H4 (cell line): ENCODE data around the gene CUX1. TPM values are rescaled to one million over a fixed set of nuclear protein-coding genes. Genes with fewer than 3 reads are reported as not detected.

Experiments used
- DNase-seq: peaks from one replicate; pipeline ENCODE4 v3.0.0-alpha.2; 2015; ENCODE audit warnings: low spot score
- total RNA-seq: library from RNA; depleted of rRNA; stranded (reverse); fragments of >200 nt; shearing (Covaris generic); gene quantifications from 2 replicates; pipeline ENCODE4 v1.2.3, GENCODE V29; 2014

The CUX1 gene
- total RNA-seq, 1 experiment from 2014 or later = 20.1 TPM

DNA sequence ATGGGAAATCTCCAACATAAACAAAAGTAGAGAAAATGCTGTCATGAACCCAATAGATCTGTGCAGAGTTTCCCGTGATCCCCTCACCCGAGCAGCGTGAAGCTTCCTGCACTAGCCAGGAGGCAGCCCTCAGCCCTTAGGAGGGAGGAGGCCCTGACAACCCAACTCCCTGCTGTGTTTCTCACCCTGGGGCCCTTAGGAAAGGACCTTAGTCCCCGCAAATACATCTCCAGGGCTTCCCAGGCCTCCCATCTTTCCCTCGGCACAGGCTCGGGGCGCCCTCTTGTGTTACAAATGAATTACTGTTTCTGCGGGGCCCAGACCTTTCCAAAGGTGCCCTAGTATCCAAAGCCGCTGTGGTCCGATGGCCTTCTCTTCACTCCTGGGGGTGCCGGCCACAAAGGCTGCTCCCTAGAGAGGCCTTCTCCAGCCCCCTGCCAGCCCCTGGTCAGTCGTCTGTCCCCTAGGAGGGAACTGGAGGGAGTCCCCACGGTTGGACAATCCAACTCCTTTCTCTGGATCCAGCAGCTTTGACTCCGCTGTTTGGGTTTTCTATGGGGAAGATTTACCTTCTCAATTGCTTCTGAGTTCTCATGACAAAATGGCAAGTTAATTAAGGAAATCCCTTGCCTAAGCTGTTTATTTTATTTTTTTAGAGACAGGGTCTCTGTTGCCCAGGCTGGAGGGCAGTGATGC, 419.3 kb downstream of the CUX1 start:
- DNase-seq = peak; percentile 47

DNA sequence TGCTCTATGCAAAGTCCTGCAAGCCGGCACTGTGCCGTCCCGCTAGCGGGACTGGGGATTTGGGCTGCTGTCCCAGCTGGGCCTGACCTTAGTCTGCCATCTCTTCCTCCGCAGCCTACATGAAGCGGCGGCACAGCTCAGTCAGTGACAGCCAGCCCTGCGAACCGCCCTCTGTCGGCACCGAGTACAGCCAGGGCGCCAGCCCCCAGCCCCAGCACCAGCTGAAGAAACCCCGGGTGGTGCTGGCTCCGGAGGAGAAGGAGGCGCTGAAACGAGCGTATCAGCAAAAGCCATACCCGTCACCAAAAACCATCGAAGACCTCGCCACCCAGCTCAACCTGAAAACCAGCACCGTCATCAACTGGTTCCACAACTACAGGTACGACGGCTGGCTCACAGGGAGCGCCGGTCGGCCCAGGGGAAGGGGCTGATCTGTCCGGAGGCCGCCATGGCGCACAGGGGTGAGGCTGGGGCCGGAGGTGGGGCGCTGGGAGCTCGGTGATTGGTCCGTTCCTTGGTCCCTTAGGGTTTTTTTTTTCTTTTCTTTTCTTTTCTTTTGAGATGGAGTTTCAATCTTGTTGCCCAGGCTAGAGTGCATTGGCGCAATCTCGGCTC, 421.9 kb downstream of the CUX1 start:
- no peak for DNase-seq

DNA sequence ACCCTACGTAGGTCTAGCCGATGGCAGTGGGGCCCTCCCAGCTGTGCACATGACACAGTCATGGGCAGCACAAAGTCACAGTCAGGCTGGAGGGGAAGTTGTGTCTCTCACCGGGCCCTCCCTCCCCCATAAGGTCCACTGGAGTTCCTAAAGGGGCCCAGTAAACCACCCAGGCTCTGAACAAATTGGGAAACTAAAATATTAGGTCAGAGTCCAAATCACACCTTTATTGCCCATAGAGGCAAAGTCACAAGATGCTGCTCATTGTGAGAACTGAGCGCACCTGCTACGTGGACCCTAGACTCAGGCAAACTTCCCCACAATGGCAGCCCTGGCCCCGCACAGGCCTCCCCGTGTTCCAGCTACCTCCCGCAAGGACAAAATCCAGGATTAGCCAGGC, 424.0 kb downstream of the CUX1 start:
- DNase-seq = no peak

DNA sequence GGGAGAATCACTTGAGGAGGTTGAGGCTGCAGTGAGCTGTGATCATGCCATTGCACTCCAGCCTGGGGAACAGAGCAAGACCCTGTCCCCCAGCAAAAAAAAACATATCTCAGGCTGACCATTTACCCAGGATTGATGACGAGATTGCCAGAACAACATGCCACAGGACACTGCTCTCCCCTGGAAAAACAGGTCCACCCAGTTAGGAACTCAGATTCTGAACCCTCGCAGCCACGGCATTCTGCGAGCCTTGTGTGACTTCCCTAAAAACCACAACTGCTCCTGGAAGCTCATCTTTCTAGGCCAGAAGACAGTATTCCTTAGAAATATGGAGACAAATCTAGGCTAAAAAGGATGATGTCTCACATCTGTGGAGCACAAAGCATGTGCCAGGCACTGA, 427.2 kb downstream of the CUX1 start:
- no peak for DNase-seq

DNA sequence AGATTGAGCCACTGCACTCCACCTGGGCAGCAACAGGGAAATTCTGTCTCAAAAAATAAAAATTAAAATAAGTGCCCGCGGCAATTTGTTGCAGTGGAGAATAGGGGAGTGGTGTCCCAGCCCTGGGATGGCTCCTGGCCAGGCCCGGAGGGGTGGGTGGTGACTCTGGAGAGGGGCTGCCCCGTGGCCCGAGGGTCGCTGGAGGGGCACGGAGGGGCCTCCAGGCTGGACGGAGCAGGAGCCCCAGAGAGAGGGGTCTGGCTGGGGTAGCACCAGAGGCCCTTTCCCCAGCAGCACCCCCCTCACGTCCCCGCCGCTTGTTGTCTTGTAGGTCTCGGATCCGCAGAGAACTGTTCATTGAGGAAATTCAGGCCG, 430.6 kb downstream of the CUX1 start:
- no peak for DNase-seq

DNA sequence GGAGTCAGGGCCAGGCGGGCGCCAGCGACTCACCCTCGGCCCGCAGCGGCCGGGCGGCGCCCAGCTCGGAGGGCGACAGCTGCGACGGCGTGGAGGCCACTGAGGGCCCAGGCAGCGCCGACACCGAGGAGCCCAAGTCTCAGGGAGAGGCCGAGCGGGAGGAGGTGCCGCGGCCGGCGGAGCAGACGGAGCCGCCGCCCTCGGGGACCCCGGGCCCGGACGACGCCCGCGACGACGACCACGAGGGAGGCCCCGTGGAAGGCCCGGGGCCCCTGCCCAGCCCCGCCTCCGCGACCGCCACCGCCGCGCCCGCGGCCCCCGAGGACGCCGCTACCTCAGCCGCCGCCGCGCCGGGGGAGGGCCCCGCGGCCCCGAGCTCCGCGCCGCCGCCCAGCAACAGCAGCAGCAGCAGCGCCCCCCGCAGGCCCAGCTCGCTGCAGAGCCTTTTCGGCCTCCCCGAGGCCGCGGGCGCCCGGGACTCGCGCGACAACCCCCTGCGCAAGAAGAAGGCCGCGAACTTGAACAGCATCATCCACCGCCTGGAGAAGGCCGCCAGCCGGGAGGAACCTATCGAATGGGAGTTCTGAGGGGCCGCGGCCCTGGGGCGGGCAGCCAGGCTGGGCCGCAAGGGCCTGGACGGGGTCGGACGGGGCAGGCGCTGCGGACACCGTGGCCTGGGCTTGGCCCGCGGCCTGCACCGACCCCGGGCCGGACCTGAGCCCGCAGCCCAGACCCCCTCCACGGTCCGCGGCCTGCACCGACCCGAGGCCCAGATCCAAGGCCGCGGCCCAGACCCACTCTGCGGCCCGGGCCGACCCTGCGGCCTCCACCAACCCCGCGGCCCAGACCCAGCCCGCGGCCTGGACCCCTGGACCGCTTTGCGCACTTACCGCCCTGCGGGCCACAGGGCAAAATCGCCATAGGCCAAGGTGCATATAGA, 431.3 kb downstream of the CUX1 start:
- DNase-seq = no peak

DNA sequence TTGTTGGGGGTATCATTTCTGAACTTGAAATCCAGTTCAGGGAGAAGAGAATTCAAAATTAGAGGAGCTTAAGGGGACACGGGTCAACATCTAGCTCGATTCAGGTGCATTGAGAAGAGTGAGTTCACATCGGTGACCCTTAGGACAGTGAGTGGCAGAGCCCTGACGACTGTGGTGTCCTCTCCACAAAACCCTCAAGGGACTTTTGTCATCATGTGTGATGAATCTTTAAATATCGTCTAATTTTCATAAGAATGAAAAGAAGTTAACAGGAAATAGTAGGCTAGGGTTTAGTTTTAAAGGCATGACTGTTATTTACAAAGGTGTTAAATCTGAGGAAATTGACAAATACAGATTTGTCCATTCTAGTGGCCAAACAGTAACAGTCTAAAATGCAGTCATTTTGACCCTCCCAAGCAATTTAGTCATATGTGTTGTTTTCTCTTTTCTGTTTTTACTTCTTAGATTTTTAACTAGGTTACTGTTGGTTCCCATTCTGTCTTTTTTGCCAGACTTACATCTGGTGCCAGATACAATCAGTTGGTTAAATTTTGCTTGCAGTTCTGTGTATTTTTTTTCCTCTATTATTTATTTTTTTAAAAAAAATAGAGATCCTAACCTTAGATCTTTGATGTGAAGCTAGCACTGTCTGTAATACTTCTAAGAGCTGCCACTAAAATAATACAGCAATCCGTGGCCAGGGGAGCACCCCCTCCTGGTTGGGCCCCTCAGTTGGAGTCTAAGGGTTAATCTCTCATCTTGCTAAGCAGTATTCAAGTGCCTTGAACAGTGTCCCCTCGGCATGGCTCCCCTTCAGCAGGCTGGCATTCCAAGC, 434.3 kb downstream of the CUX1 start:
- DNase-seq = no peak

DNA sequence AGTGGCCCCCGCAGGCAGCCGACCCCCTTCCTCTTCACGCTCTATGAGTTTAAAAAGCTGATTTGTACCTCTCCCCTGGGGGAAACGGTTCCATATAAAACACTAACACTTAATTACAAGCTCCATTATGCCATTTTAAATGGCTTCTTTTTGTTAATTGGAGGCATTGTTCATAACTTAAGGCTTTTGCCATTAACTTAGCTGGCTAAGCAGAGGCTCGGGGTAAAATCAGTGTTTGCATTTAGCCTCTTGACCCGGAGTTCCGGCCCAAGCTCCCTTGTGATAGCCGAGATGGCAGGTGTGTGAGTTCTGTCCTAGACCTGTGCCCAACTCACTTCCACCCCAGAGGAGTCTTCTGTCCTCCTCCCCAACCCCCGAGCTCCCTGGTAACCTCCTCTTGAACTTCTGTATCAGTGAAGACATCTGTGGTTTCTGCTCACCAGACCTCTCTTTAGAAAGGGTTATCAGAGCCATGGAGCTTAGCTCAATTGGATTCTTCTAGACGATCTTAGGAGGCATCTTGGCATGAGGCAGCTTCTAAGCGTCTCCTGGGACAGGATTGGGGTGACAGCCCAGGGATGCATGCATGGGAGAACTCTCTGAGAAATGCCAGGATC, 435.0 kb downstream of the CUX1 start:
- no peak for DNase-seq

DNA sequence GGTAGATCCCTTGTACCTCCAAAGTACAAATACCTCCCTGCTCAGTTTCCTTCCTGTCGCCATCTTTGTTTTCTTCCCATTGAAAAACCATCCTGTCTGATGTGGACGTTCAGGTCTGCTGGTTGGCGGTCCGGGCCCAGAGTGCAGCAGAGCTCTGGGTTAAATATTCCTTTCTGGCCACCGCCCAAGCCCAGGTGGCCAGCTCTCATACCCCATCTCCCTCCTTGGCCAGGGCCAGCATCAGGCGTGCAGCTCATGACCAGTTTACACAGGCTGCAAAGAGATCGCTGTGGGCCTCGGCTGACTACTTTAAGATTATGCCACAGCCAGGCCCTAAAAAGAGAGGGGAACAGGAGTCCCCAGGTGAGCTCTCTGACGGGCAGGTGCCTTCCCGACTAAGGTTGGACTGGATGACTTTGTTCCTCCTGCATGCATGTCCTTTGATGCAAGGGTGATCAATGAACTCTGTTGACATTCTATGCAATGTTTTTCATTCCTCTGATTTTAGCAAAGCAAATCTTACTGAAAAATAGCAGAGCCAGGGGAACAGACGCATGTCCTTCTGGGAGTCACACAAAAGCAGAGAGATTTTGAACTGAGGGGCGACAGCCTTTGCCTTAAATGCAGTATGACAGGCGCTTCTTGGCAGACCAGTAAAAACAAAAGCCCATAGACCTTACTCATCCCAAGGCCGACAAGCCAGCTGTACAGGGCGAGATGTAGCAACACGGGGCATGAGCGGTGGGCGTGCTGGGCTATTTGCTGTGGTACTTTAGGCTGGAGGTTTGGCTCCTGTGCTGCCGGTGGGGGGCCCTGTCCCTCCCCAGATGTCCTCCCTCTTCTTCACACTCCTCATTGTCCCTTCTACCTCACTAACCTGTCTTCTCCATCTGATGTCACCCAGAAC, 435.9 kb downstream of the CUX1 start:
- DNase-seq = no peak

DNA sequence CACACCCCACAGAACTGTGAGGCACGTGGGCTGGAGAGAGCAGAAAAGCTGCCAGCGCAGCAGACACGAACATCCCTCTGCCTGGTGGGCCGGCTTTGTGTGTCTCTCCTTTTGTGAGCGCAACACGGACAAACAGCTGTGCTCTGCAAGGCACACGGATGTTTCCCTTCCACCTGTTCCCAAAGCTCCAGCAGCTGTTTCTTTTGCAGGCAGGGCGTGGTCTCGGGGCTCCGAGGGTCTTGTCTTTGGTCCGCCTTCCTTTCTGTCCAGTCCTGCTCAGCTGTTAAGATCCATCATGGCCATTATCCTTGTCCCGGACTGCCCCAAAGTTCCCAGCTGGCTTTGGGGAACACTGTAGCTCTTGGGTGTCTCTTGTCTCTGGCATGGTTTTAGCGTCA, 436.5 kb downstream of the CUX1 start:
- no peak for DNase-seq

DNA sequence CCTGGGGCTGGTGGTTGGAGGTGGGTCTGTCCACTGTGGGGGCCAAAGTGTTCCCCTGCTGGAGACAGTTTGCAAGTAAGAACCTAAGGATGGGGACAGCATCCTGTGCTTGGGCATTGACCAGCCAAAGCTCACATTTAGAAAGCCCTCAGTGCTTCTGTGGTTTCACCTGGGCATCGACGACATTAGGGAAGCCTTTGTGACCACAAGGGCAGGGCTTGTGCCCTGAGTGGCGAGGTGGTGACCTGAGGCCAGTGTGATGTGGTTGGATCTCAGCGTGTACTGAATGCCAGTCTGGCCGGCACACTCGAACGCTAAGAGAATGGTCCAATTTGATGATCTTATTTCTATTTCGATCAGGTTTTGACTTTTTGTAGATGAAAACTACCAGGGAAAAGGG, 437.1 kb downstream of the CUX1 start:
- no peak for DNase-seq

DNA sequence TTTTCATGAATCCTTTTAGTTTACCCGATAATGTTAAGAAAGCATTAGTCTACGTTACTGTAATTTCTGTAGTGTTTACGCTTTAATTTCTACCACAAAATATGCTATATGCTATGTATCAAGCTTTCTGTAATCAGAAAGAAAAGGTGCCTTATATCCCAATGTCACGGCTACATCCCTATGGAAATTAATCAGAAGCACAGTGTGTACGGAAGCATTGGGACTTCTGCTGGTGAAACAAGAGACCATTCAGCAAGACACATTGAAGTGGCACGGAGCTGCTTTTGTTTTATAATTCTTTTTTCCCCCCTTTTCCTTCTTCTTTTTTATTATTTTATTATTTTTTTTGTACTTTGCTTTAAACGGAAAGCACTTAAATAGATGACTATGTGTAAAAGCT, 438.1 kb downstream of the CUX1 start:
- DNase-seq = no peak

DNA sequence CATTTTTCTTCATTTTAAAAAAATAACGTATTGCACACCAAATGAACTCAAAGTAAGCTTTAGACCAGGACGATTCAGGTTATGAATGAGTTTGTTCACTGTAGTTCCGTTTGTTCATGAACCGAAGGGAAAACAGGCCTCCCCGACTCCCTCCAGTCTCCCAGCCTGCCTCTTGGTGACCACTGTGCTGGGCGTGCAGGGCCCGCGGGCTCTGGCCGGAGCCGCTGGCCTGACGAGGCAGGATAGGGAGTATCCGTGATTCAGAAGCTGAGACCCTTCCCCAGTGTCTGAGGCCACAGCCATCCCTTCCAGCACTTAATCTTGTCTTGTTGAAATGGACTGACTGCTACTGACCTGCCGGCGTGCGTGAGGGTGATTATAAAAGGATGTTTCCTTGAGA, 438.5 kb downstream of the CUX1 start:
- no peak for DNase-seq

DNA sequence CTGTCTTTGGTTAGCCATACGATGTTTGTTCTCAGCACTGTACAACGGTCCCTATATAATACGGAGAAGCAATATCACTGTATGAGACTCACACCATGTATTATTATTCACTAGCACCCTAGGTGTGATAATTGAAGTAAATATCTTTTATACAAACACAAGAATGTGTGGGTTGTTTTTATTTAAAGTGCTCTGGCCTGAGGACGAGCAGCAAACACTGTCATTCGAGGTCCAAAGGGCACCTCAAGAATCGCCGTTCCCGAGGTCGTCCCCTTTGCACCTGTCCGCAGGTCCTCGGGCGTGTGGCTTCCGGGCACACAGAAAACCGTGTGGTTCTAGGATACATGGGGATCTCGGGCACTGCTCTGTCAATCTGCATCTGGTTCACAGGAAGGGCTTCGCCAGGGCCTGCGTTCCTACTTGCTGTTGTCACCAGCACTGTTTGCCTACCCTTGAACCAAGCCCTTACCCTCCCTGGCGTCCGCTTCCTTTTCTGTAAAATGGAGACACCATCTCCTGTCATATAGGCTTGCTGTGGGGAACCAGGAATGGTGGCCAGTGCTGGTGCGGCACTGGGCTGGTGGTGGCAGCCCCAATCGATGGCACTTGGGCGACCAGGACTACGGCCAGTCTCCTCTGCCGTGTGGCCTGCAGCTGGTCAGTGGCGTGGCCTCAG, 440.8 kb downstream of the CUX1 start:
- no peak for DNase-seq

DNA sequence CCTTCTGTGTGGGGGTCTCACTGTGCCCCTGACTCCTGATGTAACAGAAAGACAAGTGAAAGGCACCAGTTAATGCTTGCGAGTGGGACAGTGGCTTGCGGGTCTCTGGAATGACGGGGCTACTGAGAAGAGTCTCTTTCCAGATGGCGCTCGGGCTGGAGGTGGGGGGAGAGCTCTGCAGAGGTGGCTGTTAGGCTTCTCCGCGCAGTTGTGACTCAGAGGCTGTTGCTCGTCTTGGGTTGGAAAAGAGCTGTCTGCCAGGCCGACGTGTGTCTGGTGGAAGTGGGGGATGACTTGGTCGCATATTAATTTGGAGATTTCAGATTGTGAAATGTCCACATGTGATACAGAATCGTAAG, 441.3 kb downstream of the CUX1 start:
- DNase-seq = no peak

DNA sequence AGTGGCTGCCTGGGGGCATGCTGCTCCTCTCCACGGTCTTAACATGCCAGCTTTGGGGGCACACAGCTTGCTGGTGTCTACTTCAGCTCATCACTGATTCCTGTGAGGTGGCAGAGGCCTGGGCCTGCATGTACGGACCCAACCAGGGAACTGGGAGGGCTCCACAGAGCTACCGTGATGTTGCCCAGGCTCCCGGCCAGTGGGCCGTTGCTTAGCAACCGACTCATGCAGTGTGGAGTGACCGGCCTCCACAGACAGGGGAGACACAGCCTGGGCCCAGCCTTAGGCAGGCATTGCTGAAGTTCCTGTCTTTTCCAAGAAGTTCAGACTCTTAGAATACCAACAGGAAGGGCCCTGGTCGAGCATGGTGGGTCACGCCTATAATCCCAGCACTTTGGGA, 443.4 kb downstream of the CUX1 start:
- DNase-seq = no peak

DNA sequence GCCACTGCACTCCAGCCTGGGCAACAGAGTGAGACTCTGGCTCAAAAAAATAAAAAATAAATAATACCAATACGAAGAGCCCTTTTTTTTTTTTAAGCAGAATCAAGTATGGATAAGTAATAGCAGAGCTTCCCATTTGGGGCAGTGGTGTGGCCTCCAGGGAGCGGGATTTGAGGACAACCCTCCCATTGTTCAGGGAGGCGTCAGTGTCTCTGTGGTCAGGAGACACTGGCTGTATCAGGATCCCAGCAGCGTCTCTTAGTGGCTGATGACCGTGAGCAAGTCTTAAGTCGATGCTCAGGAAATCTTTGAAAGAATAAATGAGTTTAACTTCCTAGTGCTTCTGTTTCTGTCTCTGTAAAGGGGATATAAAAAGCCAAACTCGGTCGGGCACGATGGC, 444.0 kb downstream of the CUX1 start:
- DNase-seq = no peak

DNA sequence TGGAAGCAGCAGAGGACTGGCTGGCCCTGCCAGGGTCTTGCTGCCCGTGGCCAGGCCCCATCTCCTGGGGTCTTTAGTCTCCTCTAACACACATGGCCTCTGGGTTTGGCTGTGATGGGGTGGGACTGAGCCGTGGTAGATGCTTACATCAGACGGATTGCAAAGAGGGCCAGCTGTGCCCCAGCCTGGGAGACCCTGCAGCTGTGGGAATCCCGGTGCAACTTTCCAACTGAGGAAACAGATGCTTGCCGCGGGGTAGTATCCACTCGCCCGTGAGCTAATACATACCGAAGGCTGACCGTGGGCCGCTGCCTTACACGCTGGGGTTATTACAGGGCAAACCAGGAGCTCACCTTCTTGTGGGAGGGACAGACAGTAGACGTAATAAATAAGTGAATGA, 445.1 kb downstream of the CUX1 start:
- no peak for DNase-seq

DNA sequence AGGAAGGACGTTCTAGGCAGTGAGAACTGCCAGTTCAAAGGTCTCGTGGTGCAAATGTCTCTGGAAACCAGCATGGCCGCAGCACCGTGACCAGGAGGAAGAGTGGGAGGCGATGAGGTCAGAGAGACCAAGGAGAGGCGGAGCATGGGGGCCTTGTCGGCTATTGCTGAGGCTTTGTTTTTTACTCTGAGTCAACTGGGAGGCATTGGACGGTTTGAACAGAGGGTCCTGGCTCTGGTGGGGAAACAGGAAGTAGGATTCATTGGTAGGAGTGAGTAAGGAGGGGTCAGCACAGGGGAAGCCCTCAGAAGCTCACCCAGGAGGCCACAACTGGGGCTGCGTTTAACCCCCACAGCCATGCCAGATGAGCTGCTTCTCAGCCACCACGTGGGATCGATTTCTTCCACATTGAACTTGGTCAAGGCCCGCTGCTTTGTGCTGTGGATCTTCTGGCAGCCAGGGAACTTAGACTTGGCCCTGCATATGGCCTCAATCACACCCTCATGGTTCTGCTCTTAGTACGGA, 447.0 kb downstream of the CUX1 start:
- DNase-seq = no peak

DNA sequence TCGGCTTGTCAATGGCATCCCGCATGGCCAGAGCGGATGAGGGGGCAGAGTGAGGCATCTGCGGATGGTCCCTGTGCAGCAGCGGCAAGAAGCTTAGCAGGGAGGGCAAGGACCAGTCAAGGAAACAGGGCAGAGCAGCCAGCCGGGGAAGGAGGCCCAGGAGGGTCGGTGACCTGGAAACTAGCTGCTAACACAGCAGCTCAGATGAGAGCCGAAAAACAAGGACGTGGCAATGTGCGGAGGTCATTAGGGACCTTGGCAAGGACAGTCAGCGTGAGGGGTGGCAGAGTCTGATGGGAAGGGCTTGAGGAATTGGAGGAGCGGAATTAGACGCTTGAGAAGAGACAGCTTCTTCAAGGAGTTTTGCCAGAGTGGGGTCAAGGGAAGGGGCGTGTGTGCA, 449.1 kb downstream of the CUX1 start:
- no peak for DNase-seq
